ENCODE data around the gene MOB4.
"Not testable (repeated sequence)": the region's sequence is repeated elsewhere in the genome, so short reads cannot be mapped to it uniquely, and the experiment has no call there.

Gene MOB4

DNA sequence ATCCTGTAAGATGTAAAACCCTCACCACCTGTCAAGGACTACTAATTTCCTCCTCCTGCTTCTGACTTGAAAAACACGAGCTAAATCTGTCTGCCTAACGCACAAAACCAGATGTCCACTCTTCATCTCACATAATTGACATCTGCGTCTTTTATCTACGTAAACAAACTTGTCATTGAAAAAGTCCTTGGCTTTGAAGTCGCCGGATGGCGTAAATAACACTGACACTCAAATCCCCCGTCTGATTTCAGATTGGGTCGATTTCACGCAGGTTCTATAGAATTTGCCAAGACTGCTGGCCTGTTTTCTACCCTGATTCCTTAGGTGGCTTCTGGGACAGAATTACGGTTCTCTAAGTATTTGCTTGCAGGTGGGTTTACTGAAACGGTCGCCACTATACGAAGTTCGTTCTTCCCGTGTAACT is 539 bp upstream of the MOB4 start:
- DNase-seq: no peak

DNA sequence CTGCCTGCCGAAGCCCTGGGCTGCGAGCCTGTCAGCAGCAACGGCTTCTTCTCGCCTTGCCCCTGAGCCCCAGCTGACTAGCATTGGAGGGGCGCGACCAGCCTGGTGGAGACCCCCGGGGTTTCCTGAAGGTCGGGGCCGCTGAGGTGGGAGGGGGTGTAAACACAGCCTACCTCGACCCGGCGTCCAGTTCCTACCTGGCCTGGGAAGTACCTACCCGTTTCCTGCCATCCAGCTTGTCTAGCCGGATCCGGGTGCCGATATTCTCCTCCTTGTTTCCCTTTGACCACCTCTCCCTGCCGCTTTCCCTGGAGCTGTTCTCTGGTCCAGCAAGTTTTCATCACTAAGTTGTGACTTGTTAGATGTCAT is 511 bp downstream of the MOB4 start:
- no peak for DNase-seq

DNA sequence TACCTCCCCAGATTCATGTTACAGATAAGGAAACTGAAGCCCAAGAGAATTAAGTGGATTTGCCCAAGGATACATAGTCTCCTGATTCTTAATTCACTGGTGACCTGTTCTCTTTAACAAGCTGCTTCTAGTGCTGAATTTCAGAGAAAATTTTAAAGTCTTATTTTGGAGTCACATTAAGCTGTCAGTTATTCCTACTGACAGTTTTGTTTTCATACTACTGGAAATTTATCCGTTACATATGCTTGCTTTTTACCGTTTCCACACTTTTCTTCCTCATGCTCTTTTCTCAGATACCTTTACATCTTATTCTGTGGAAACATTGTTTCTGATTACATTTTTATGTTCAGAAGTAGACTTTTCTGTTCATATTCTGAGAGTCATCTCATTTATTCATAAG is 1.3 kb downstream of the MOB4 start:
- DNase-seq: no peak

DNA sequence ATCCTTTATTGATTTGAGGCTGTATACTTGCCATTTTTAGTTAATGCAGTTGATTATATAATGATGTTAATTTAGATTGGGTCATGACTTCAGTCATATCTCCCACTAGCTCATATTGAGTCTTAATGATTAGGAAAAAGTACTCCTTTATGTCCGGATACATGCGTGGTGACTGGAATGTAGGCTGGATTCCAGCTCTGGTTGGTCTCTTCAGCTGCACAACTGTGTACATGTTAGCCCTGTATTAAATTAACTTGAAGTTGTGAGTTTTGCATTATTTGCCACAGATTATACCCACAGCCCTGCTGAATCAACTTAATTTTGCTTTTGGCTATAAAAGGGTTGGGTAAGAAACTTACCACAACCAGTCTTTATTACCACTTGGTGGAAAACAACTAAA is 22.5 kb downstream of the MOB4 start:
- DNase-seq: no peak

DNA sequence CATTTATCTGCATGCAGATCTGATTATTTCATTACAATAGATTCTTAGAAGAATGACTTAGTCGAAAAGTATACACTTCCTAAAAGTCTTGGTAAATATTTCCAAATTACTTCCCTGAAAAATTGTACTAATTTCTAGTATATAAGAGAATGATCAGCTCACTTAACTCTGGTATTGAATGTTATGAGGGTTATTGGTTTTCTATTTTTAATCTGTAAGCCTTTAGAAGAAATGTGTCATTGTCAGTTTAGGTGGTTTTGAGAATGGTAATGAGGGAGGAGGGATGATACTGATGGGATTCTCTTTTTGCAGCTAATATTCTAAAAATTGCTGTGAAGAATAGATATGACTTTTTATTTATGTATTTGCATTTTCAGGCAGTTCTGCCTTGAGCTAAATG is 23.9 kb downstream of the MOB4 start:
- no peak for DNase-seq

DNA sequence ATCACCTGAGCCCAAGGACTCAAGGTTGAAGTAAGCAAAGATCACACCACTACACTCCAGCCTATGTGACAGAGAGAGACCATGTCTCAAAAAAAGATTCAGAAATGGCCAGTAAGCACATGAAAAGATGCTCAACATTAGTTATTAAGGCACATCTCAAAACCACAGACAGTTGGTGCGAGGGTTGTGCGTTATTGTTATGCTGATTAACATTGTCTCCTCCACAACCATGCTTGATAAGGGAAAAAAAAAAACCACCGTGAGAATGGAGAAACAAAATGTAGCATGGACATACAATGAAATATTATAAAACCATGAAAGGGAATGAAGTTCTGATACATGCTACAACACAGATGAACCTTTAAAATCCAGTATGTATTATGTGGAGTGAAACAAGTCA is 27.3 kb downstream of the MOB4 start:
- no peak for DNase-seq

DNA sequence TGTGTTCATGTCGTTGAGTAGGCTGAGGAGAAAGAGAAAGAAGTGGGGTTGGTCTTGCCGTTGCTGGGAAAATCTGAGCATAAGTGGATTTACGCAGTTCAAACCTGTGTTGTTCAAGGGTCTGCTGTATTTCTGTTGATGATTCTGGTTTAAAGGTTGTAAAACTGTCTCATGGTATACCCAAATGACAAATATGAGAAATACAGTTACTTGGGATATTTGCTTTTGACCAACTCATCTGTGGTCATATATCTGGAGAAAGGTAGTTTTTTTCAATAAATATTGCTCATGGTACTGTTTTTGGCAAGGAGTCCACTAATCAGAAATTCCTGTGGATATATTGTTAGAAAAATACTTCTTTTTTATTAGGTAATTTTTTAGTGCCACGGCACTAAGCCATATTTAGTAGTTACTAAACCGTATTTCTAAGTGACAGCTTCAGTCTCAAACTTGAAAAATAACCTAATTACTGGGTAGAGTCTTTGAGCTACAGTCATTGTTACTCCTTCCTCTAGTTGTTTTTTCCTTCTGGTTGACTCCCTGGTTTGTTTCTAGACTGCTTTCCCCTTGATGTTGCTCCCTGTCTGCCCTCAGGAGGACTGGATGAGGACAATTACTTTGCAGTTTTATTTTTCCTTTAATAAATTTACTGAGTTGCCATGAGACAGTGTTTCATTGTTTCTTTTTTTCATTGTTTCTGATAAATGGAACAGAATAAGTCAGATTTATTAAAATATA is 31.5 kb downstream of the MOB4 start:
- no peak for DNase-seq

DNA sequence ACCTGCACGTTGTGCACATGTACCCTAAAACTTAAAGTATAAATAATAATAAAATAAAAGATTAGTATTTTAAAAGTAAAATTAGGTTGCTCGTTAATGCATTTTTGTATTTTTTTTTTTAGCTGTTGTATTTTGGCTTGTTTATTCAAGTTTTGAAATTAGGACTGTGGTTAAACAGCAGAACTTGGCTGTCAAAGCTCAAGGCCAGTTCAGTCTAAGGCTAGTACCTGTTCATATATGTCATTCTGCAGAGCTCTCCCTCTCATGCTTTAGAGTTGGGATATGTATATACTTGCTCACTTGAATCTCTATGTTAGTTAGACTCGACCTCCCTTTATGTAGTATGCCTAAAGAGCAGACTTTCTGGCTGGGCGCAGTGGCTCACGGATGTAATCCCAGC is 32.7 kb downstream of the MOB4 start:
- no peak for DNase-seq

DNA sequence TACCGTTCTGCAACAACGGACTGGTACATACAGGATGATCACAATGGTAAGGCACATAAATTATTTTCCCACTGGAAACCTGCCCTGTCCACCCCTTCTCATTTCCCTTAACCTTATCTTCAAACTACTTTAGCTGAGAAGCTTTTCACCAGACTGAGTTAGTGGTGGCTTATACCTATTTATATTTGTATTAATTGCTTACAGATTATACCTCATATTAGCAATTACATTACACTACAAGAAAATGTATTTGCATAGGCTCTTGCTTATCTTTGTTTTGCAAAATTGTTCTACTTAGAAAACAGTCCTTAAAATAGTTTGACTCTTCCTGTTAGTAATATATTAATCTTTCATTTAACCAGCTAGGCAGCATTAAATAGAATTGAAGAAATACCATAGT is 35.4 kb downstream of the MOB4 start:
- not testable (repeated sequence) for DNase-seq

DNA sequence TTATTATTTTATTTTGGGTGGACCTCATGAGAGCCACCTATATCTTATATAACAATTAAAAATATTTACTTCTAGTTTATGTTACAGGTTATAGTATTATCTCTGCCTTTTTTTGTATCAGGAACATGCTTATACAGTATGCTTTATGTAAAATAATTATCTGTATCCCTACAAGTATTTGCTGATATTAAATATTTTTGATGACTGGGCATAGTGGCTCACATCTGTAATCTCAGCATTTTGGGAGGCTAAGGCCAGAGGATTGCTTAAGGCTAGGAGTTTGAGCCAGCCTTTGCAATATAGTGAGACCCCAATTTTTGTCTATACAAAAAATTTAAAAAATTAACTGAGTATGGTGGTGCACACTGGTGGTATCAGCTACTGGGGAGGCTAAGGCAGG is 39.6 kb downstream of the MOB4 start:
- DNase-seq: no peak

DNA sequence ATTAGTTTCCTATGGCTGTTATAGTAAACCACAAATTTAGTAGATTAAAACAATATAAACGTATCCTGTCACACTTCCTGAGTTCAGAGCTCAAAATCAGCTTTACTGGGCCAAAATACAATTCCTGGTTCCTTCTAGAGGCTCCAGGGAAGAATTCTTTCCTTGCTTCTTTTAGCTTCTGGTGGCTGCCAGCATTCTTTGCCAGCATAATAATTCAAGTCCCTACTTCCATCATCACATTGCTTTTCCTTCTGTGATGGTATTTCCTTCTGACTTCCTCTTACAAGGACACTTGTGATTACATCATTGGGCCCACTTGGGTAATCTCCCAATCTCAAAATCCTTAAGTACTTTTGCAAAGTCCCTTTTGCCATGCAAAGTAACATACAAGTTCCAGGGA is 40.6 kb downstream of the MOB4 start:
- no peak for DNase-seq

DNA sequence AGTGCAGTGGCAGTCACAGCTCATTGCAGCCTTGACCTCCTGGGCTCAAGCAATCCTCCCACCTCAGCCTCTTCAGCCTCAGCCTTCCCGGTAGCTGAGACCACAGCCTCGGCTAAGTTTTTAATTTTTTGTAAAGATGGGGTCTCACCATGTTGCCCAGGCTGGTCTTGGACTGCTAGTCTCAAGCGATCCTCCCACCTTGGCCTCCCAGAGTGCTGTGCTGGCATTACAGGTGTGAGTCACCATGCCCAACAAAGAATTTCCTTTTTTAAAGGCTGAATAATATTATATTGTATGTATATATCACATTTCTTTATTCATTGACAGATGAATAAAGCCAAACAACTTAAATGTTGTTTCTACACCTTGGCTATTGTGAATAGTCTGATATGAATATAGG is 42.5 kb downstream of the MOB4 start:
- no peak for DNase-seq

DNA sequence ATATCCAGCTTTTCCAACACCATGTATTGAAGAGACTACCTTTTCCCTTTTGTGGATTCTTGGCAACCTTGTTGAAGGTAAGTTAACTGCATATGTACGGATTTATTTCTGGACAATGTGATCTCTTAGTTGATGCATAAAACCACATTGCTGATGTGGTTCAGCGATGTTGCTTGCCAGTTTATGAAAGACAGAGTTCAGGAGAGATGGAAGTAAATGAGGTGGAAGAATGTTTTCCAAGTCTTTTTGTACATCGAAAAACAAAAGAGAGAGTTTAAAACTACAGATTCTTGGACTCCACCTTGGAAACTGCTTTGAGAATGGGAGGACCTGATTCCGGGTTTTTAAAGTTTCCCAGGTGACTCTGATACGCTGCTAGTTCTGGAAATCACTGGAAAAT is 43.8 kb downstream of the MOB4 start:
- DNase-seq: no peak

DNA sequence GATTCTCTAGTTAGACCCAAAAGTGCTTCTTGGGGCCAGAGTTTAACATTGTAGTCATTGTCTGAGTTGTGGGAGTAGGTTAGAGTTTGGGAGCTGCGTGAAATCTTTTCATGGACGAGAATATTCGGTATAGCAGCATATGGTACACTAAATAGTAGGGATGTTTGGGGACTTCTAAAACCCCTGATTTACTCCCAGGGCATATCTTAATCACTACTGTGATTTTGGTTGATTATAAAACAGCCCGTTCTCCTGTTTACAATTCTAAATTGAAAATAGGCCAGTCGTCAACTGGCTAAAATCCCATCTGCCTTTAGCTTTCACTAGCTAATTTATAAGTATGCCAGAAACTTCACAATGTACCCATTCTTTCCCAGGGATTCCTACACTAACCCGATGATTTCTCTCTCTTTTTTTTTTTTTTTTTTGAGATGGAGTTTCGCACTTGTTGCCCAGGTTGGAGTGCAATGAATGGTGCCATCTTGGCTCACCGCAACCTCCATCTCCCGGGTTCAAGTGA is 44.3 kb downstream of the MOB4 start:
- no peak for DNase-seq

DNA sequence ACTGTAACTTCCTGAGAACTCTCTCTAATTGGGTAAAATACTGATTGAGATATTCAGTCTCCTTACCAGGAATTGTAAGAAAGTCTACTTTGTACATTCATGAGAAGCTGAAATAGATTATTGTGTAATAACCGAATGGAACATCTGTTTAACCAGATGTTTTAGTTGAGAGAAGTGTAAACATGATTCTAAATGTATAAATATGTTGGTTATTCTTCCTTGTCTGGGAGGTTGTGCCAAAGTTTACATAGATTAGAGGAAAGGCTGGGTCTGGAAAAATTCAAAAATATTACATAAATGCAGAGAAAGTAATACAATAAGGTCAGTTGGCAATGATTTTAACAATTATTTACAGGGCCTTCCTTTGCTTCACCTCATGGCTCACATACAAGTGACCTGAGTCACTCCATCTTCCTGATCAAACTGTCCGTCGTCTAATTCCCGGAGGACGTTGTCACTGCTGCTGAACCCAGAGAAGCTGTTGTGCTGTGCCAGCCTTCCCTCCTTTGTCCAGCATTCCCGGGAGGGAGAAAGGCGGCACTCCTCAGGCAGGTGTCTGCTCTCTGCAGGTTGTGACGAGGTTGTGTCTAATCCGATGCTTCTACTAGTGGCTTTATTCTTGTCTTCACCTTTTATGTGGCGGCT is 55.9 kb downstream of the MOB4 start:
- DNase-seq: no peak

DNA sequence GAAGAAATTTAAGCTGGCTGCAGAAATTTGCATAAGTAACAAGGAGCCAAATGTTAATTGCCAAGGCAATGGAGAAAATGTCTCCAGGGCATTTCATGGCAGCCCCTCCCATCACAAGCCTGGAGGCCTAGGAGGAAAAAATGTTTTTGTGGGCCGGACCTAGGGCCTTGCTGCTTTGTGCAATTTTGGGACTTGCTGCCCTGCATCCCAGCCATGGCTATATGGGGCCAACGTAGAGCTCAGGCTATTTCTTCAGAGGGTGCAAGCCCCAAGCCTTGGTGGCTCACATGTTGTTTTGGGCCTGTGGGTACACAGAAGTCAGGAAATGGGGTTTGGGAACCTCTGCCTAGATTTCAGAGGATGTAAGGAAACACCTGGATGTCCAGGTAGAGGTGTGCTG is 57.7 kb downstream of the MOB4 start:
- no peak for DNase-seq

DNA sequence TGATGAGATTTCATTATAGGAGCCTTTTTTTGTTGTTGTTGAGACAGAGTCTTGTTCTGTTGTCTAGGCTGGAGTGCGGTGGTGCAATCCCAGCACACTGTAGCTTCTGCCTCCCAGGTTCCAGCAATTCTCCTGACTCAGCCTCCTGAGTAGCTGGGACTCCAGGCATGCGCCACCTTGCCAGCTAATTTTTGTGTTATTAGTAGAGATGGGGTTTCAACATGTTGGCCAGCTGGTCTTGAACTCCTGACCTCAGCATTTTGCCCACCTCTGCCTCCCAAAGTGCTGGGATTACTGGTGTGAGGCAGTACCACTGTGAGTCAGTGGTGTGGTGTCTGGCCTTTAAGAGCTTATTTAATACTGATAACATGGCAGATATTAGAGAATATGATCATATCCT is 60.1 kb downstream of the MOB4 start:
- no peak for DNase-seq

DNA sequence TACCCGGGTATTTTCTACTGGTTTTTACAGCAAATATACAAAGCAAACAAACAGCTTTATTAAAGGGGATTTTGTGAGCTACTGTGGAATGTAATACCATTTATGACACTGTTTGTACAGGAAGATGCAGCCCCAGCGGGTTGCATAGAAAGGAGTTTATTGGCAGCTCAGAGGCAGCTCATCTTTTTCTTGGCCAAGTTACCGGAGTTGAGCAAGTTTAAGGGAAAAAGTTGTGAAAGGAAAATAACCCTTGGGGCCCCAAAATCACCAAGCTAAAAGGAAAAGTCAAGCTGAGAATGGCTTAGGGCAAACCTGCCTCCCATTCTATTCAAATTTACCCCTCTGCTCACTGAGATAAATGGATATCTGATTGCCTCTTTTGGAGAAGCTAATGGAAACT is 60.8 kb downstream of the MOB4 start:
- DNase-seq: no peak

DNA sequence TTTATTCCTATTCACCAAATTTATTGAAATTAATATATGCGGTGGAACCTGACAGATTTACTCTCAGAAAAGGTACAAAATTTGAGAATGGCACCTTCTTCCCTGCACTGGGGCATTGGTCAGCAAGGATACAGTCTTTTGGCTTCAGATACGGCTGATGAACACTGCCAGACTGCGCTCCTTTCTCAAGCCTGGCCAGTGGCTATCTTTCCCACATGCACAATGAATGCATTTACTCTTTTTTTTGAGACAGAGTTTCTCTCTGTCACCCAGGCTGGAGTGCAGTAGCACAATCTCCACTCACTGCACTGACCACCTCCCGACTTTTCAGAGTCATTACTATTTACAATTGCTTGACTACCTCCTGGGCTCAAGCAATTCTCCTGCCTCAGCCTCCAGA is 61.6 kb downstream of the MOB4 start:
- no peak for DNase-seq

DNA sequence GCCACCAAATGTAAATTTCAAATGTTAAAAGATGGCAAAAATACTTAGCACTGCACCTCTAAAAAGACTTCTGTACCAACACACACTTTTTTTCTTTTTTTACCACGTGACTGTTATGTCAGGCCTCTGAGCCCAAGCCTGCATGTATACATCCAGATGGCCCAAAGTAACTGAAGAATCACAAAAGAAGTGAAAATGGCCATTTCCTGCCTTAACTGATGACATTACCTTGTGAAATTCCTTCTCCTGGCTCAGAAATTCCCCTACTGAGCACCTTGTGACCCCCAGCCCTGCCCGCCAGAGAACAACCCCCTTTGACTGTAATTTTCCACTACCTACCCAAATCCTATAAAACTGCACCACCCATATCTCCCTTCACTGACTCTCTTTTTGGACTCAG is 62.4 kb downstream of the MOB4 start:
- DNase-seq: not testable (repeated sequence)

DNA sequence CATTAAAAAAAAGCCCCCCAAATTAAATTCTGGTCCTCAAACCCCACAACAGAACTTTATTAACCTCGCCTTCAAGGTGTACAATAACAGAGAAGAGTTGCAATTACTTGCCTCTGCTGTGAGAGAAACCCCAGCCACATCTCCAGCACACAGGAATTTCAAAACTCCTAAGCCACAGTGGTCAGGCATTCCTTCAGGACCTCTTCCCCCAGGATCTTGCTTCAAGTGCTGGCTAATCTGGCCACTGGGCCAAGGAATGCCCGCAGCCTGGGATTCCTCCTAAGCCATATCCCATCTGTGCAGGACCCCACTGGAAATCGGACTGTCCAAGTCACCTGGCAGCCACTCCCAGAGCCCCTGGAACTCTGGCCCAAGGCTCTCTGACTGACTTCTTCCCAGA is 64.3 kb downstream of the MOB4 start:
- DNase-seq: not testable (repeated sequence)

DNA sequence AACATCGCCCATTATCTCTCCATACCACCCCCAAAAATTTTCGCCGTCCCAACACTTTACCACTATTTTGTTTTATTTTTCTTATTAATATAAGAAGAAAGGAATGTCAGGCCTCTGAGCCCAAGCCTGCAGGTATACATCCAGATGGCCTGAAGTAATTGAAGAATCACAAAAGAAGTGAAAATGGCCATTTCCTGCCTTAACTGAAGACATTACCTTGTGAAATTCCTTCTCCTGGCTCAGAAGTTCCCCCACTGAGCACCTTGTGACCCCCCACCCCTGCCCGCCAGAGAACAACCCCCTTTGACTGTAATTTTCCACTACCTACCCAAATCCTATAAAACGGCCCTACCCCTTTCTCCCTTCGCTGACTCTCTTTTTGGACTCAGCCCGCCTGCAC is 71.4 kb downstream of the MOB4 start:
- not testable (repeated sequence) for DNase-seq

DNA sequence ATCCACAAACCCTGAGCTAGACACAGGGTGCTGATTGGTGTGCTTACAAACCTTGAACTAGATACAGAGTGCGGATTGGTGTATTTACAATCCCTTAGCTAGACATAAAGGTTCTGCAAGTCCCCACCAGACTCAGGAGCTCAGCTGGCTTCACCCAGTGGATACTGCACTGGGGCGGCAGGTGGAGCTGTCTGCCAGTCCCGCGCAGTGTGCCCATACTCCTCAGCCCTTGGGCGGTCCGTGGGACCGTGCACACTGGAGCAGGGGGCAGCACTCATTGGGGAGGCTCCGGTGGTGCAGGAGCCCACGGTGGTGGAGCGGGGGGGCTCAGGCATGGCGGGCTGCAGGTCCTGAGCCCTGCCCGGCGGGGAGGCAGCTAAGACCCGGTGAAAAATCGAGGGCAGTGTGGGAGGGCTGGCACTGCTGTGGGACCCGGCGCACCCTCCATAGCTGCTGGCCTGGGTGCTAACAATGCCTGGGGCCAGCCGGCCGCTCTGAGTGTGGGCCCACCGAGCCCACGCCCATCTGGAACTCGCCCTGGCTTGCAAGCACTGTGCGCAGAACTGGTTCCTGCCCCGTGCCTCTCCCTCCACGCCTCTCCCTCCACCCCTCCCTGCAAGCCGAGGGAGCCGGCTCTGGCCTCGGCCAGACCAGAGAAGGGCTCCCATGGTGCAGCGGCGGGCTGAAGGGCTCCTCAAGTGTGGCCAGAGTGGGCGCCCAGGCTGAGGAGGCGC is 75.6 kb downstream of the MOB4 start:
- DNase-seq: no peak

DNA sequence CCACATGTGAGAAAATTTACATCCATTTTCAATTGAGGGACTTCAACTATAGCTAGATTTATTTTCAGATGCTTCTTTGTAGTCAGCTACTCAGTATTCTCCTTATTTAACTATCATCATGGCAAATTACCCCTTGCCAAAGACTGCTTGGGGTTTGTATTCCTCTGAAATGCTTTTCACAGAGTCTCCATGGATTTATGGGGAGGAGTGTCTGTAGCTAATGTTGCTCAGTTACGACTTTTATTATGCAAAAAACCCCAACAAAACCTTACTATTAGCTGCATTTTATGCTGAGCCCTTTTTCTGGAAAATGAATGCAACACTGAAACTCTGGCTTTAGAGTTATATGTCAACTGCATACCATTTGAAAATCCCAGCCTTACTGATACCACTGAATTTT is 80.9 kb downstream of the MOB4 start:
- DNase-seq: no peak
